T-helper 22 cell (primary cell): ENCODE measurements around the gene HECW1.
"Not testable (repeated sequence)": the region's sequence is repeated elsewhere in the genome, so short reads cannot be mapped to it uniquely, and the experiment has no call there.

ENCODE experiments used
- DNase-seq: peaks from one replicate; pipeline ENCODE4 v3.0.0-alpha.2; 2020; ENCODE audit warnings: low read depth

Gene HECW1

DNA sequence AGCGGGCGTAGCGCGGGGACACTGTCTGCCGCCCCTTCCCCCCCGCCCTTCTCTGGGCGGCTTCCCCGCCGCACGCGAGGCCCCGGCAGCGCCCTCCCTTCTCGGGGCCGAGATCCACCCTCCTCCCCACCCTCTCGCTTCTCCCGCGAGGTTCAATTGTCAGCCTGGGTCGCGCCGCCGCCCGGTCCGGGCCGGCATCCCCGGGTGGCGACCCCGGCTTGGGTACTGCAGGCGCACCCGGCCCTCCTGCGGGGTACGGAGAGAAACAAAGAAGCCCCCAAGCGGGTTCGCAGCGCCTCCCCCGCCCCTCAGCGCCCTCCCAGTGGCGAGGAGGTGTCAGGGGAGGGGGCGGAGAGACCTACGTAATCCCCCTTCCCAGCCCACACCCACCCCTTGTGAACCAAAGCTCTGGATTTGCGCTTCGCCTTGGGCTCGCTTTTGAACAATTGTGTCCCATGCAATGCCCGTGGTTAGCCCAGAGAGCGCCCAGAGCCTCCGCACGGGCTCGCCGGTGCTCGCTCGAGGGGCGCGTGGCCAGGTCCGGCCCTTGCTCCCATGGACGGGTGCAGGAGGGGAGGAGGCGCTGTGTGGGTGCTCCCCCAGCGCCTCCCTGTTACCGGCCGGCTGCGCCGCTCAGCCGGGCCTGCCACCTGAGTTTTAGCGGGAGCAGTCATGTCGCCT, 634 bp downstream of the HECW1 start:
- no peak for DNase-seq

DNA sequence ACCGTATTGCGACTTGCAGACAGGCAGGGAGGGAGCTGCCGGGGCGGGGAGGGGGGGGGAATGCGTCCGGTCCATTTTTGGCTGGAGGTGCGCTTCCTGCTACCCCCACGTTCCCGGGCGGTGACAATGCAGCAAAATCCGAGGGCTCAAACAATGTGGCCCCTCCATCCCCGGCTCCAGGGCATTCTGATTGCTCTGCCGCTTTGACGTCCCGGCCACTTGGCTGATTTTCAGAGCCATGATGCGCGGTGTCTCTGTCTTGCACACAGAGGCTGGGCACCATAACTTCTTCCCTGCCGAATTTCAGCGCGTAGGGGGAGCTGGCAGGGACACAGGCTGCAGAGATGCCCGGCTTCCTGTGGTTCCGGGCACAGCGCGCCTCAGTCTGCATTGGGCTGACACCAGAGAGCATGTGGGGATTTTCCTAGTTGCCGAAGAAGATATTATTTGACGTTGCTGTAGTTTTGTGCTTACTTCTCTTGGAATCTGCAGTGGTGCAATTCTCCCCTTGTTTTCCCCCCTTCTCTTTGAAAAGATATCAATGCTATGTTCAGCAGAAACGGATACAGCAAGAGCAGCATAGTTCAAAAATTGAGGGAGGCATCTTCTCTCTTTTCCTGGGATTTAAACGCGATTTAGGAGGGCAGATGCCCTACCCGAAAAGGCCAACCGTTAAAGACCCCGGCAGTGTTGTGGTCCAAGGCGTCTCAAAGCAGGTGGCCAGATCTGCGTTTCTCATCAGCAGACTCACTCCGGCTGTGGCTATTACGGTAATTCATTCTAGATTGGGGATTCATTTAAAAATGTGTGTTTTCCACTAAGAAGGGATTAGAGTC, 1.4 kb downstream of the HECW1 start:
- no peak for DNase-seq

DNA sequence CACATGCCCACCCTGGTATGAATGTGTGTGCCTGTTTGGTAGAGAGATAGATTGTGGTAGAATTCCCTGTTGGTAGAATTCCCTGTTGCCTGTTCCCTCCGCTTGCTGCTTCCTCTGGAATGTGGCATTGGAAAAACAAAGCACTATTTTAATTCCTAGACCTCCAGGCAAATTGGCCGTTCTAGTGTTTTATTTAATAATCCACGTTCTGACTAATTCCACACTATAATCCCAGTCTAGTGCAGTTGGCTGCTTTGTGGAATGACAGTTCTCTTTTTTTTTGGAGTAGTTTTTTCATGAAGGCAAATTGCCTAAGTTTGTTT, 2.0 kb downstream of the HECW1 start:
- no peak for DNase-seq

DNA sequence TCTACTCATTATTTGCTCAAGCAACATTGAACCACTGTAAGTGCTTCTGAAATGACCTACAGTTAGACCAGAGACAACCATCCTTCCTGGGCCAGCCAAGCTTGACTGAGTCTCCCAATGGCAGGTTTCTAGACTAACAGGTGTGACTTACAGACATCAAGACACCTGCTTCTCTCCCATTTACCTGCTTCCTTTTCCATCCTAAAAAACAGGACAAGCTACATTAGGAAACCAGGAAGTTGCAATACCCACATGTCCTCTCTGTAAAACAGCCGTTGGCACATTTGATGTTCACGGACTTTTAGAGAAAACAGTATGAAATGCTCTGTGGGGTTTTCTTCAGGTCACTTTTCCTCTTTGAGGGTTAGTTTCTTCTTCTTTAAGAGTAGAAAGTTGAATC, 4.0 kb downstream of the HECW1 start:
- DNase-seq, result no peak

DNA sequence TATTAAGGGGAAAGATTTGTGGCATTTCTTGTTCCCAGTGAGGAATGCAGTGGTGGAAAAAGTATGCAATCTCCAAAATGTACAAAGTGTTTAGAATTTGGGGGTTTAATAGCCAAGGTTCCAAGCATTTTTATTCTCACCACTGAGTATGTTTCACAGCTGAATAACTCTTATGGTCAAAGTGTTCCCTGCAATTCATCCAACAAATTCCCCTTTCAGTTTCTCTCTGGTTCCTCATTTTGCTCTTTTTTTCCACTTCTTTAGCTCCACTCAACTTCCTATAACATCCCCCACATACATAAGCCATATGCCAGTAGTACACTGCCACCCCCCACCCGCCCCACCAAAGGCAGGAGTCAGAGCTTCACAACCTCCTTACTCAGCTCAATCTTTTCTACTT, 4.6 kb downstream of the HECW1 start:
- DNase-seq, result no peak

DNA sequence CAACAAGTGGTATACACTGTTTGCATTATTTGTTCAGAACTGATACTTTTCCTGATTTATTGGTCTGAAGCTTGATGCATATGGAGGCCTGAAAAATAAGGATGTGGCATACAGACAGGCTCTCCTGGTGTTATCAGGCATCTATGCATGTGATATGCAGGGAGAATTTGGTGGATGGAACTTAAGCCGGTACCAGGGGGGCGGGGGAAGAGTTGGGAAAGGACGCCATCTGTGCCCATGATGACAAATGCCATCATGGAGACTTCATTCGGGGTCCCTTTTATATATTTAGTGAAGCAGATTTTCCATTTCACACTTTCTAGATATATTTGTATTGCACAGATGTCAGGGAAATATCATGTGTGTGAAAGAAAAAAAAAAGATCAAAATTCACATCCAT, 5.4 kb downstream of the HECW1 start:
- no peak for DNase-seq

DNA sequence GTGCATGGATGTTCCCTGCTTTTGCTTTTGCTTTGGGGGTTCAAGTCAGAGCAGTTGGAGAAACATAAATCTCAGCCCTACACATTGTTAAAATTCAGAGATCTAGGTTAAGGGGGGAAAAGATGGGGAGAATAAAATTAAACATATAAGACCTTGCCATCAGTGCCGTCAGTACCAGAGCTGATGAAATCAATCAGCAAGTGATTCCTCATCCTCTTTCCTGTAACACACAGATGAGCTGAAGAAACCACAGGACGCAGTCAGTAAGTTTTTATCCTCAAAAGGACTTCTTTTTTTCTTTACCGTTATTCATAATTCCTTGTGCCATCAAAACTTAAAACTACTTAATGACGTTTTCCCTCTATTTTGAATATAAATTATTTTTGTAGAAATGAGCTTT, 5.9 kb downstream of the HECW1 start:
- DNase-seq, result no peak

DNA sequence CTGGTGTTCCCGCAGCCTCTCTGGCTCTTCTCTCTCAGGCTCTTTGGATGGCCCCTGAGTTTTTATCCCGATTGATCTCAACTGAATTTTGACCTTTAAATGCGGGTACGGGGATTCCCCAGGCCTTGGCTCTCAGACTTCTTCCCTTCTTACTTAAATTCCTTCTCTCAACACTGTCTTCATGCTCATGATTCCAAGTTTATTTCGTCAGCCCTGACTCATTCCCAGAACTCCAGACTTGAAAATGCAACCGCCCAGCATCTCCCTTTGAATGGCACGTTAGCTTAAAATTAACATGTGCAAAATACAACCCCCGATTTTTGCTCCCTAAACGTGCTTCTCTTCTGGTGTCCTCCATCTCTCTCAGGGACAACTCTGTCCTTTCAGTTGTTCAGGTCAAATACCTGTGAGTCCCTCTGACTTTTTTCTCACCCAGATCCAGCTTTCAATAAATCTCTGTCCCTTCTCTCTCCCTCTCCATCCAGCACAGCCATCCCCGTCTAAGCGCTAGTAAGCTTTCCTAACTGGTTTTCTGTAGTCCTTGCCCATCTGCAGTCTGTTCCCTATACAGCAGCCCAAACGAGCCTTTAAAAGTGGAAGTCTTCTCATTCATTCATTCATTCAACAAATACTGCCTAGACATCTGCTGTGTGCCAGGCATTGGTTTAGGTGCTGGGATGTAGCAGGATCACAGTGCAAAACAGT, 7.1 kb downstream of the HECW1 start:
- no peak for DNase-seq

DNA sequence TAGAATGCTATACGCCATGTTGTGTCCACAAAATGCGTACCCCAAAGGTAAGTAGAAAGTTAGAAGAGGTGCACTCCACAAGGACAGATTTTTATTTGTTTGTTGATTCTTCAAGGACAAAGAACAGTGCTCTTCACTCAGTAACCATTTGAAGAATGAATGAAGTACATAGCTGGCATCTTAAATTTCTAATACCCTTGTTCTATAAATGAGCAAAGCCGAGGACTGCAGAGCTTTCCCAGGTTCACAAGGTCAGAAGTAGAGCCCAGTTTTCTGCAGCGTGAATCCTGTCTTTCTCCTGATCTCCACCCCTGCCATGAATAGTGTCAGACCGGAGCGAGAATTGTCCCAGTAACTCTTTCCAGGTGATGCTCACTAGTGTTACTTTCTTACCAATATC, 9.5 kb downstream of the HECW1 start:
- DNase-seq, result no peak

DNA sequence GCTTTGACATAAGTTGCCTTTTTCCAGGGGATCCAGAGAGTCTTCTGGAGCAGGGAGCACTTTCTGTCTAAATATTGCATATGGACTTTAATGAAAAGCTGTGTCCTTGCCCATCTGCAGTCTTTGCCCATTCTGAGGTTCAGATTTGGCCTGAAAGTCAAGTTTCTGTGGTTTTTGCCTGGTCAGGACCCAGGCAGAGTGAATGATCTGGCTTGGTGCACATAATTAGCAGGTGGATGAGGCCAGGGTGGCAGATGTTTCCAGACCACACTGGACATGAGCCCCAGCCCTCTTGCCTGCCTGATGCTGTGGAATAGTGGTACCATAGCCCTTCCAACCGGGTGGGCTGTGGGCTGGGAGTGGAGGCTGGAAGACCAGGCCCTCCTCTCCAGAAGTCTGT, 11.0 kb downstream of the HECW1 start:
- DNase-seq, result no peak

DNA sequence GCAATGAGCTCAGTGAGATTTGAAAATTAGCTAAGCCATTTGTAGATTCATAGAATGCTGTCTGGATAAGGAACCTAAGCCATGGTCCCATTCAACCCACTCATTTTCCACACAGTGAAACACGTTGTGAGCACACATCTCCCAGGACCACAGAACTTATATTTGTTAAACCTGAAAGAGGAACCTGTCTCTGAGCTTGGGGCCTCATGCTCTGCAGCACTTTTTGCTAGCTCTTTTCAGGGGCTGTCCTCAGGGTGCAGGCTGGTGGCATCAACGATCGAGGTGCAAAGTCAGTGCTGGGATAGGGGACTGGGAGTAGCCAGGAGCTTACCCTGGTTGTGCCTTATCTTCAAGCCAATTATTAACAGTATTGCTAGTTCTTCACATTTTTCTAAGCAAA, 11.9 kb downstream of the HECW1 start:
- DNase-seq, result no peak

DNA sequence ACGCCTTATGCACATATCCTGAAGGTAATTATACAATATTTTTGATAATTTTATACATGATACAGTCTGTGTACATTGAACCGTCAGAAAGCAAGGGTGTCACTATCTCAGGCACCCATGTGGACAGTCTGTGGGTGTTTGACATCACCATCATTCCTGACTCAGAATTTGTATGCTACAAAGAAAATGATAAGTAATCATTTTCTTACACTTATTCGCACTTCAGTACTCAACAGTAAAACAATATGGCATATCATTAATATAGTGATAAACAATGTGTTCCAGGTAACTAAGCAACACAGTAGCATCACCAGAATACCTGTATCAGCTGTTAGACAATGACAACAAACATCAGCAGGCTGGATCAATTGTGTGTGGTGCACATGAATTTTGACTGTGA, 17.9 kb downstream of the HECW1 start:
- no peak for DNase-seq

DNA sequence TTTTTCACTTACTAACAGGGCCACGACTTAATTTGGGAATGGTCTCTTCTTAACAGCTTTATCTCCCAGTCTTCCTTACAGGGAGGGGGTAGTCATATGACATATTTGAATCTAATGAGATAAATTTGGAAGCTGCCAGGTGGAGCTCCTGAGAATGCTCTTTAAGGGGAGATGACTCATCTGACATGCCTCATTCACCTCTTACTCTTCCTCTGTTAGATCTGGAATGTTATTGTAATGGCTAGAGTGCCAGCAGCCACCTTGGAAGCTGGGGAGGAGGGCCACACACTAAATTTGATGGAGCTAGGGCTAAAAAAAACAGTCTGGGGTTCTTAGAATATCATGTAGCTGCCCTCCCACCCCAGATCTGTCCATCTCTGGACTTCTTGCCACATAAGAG, 22.7 kb downstream of the HECW1 start:
- no peak for DNase-seq

DNA sequence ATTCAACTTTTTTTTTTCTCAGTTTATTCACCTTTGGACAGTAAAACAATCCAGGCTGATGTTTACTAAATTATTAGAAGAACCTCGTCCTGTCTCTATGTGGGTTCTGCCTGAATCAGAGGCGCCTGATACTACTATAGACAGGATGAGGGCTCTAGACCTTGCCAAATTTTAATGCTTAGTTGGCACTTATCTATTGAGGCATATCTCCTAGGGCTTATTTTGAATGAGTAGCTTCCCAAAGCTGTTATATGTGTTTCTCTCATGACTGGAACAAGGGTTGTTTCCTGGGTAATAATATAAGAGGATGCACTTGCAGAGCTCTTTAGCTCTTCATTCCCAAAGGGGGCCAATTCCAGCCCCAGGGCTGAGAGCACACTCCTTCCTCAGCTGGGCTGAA, 23.6 kb downstream of the HECW1 start:
- no peak for DNase-seq

DNA sequence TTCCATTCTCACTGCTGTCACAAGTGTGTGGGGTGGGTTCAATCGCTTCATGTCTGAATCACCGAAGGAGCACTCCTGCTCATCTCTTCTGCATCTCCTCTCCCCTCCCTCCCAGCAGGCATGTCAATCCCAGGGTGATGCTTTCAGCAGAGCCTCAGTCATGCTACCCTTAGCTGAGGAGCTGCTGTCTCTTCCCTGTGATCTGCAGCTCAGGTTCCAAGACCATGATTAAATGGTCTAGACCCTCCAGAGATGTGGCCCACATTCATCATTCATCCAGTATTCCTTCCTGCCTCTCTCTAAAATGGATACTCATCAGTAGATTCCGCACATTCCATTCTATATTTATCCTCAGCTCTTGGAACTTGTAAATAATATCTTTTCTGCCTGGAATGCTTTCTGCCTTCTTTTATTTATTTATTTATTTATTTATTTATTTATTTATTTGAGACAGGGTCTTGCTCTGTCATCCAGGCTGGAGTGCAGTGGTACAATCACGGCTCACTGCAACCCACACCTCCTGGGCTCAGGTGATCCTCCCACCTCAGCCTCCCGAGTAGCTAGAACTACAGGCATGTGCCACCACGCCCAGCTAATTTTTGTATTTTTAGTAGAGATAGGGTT, 24.8 kb downstream of the HECW1 start:
- DNase-seq, result not testable (repeated sequence)

DNA sequence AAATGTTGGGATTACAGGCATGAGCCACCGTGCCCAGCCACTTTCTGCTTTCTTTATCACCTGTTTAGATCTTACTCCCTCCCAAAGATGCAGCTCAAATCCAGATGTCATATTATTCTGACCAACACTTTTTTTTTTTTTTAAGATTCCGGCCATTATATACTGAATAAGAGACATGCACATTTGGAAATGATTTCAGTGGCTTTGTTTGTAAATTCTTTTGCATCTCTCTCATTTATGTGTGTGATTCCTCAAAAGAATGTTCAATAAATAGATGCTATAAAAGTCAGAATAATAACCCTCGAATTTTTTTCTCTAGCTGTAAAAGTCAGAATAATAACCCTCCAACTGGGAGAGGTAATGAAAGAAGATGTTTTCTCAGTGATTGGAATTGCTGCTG, 25.4 kb downstream of the HECW1 start:
- DNase-seq, result no peak

DNA sequence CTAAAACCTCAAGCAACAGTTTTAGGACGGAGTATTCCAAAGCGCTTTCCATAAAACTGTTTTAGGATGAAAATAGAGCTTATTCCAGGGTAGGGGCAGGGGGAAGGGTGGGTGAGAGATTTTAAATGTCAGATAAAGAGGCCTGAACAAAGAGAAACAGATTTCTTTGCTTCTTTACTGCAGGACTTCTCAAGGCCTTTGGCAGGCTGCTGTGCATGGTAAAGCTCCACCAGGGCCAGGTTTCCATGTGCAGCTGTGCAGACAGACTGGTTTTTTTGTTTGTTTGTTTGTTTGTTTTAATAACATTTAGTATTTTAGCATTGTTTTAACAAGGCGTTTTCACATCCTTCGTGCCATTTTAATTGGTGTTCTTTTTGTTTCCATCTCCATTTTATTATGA, 26.3 kb downstream of the HECW1 start:
- DNase-seq, result no peak

DNA sequence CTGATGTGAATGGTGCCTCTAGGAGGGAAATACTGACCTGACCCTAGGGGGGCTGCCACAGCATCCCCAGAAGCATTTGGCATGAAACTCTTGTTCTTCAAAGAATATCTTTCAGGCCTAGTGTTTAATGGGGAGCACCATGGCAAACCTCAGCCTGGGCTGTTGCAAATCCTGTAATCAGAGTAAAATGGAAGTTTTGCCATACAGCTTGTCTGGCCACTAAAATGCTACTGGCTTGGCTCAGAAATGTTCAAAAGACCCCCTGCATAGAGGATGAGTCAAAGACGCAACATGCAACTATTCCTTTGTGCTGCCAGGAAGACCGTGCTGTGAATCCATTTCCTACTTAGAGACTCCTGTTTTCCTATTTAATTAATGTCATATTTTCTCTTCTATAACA, 26.7 kb downstream of the HECW1 start:
- no peak for DNase-seq

DNA sequence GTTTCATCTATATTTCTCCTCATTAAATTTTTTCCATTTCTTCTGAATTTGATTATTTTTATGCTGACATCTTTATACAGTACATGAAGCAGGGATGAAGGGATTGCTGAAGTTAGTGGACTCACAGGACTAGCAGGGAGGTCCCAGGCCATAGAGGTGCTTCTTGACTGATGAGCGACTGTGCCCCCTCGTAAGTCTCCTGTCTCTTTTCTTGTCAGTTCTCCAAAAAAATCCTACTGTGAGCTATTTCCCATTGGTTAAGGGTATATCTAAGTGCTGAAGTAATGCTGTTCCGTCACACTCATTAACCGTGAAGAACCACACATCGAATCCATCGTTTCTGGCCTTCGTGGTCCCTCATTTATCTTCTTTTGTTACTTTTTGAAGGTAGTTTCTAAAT, 27.7 kb downstream of the HECW1 start:
- DNase-seq, result no peak

DNA sequence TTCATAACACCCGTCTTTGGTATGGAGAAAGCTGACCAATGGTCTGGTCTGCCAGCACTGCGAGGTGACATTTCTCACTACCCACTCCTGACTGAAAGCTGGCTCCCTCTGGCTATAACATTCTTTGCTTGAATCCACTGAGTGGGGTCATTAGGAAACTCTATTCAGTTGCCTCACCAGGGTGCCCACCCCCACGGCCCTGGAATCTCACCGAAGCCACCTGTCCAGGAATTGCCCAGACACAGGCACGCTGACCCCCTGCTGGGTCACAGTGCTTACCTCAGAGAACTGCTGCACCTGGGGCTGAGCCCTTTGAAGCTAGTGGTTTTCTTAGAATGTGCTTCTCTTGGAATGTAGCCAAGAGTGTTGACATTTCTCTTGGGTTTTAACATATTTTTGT, 28.6 kb downstream of the HECW1 start:
- DNase-seq, result no peak

DNA sequence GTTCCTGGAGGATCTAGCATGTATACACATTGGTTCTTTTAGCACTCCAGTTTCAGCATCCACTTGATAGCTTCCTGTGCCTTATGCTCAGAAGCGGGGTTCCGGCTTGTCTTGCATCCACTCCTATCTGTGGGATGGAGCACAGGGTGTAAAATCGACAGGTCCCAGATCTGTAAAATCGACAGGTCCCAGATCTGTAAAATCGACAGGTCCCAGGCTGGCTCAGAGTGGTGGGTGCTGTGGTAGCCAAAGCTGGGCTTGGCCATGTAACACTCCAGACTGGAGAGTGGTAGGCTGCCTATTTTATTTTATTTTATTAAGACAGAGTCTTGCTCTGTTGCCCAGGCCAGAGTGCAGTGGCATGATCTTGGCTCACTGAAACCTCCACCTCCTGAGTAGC, 30.3 kb downstream of the HECW1 start:
- DNase-seq, result no peak

DNA sequence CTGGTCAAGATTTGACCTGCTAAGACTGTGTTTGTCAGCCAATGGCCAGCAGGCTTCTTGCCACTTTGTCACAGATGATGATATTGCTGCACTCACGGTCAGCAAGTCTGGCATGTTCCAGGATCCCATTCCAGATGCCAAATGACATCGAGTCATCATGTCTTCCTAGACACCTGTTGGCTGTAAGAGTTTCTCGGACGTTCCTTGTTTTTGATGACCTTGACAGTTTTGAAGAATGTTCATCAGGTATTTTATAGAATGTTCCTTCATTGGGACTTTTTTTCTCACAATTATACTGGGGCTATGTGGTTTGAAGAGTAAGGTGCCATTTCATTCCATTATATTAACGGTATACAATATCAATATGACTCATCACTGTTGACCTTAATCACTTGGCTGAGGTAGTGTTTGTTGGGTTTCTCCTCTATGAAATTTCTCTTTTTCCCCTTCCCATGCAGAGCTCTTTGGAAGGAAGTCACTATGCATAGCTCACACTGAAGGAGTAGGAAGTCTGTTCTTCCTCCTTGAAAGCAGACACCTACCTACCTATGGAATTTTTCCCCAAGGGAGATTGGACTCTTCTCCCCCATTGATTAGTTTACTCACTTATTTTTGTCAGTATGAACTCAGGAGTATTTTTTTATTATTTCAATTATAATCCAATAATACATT, 31.6 kb downstream of the HECW1 start:
- DNase-seq, result no peak
